ENCODE measurements around the gene CACYBP. TPM values are rescaled to one million over a fixed set of nuclear protein-coding genes. Genes with fewer than 3 reads are reported as not detected.

The CACYBP gene
- total RNA-seq, 2 experiments from 2014 or later: 343 to 473 TPM

DNA sequence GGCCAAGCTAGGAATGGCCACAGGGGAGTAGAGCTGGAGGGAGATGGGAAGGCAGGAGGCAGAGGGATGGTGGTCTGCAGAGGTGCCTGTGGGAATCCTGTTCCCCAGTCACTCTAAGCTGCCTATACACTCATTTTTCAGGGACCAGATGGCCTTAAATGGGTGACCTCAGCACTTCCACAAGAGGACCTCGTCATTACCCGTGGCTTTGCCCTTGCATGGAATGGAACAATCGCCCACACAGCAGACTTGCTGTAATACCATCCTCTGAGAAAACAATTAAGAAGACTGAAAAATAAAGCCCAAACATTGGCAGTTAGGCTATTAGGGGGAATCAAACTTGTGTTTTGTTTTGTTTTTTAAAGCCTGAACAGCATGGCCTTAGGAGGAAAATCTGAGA, 55.0 kb downstream of the CACYBP start:
- Histone ChIP-seq H4K20me1 (ENCODE audit: insufficient read depth, low read length) (no peaks in the 10 kb centered on the region), H3K4me2 (ENCODE audit: low read length) (no peak overlapping the region), H3K79me2 (ENCODE audit: insufficient read depth, low read depth, low read length) (no peaks in the 10 kb centered on the region), H3K9me2 (ENCODE audit: insufficient read depth, low read length) (no peaks in the 10 kb centered on the region), H3K4me1 (ENCODE audit: insufficient read depth, low read length, poor library complexity, severe bottlenecking) (no peaks in the 10 kb centered on the region), H3K27ac (ENCODE audit: low read depth, low read length, poor library complexity, severe bottlenecking) (no peak overlapping the region), H3K4me3 (ENCODE audit: low read depth, low read length, poor library complexity, severe bottlenecking) (no peak overlapping the region), H2AFZ (ENCODE audit: low read length) (no peak overlapping the region), H3K9me3 (ENCODE audit: low read length) (no peaks in the 10 kb centered on the region), H3K36me3 (ENCODE audit: insufficient read depth, low read length) (no peaks in the 10 kb centered on the region)
- ChIA-PET POLR2A (interaction anchor here (0.5 to 1.1 kb wide), 3 partner anchors 7 to 1026 kb away, joined by 3 to 4 read pairs (median 3); no protein-coding TSS in a partner anchor), CTCF (ENCODE audit: unreplicated experiment) (interaction anchor here (0.6 kb wide), 1 partner anchor 1214 kb away, joined by 3 read pairs; no protein-coding TSS in a partner anchor)
- intact Hi-C loops (cut with micrococcal nuclease; ENCODE audit: unreplicated experiment): no loop called here
- no TSS peak for BruUV-seq (replicated peaks)
- TF ChIP-seq EZH2phosphoT487 (IDR thresholded peaks at IDR 0.05; ENCODE audit: borderline replicate concordance, low read depth, low read length) (no peak), CTCF (conservative IDR thresholded peaks at IDR 0.05; ENCODE audit: low read length) (no peak)
- no peak for DNase-seq (ENCODE audit: low spot score)

Small RNAs within 50 kb of the gene (small RNA-seq; reads per million reads assigned to genes)
- gene RF00019: not detected
- not detected for gene RNU6-307P

Other genes with a start within 250 kb of the CACYBP start
- 35.5 and 43.7 TPM in 2 replicates for gene MRPS14, start 23.5 kb downstream of the CACYBP start, total RNA-seq (2014; rRNA removed; shearing (Covaris generic))
- gene MRPS14, start 23.5 kb downstream of the CACYBP start, total RNA-seq (2022): 47.1 and 49.6 TPM in 2 replicates
- not detected in 2 replicates for gene TNN, start 67.9 kb downstream of the CACYBP start, total RNA-seq (2014; rRNA removed; shearing (Covaris generic))
- gene TNN, start 67.9 kb downstream of the CACYBP start, total RNA-seq (2022): not detected in 2 replicates
- 54.7 and 57.9 TPM in 2 replicates for gene KIAA0040, start 192.8 kb downstream of the CACYBP start, total RNA-seq (2014; rRNA removed; shearing (Covaris generic))
- gene KIAA0040, start 192.8 kb downstream of the CACYBP start, total RNA-seq (2022): 50.2 and 61.1 TPM in 2 replicates

All from OCI-LY7 (cell line).